ENCODE results near the gene PARN. TPM values are rescaled to one million over a fixed set of nuclear protein-coding genes. Genes with fewer than 3 reads are reported as not detected.

Gene PARN
- total and polyA plus RNA-seq, 2 of the 8 experiments (the other 6 are each of a cell fraction or from before 2014, with no cell fraction given) = 24.5 to 44.6 TPM

- H3K18ac ChIP-seq (ENCODE audit: extremely low read depth, low read length) = no peak overlapping the region
- no peak overlapping the region for H3K27ac ChIP-seq (ENCODE audit: low read depth, low read length)
- H3K56ac ChIP-seq (replicated peaks; ENCODE audit: insufficient read length, low read depth, low read length) = no peak overlapping the region
- H3K27me3 ChIP-seq (replicated peaks in 1 of 4; ENCODE audit: control insufficient read depth in 3 of 4, extremely low read depth in 1 of 4, insufficient read depth in 3 of 4, low read length in 3 of 4) = no peaks in the 10 kb centered on the region
- H3K23ac ChIP-seq (ENCODE audit: insufficient read length) = no peak overlapping the region
- H2AK5ac ChIP-seq (ENCODE audit: low read depth, low read length) = no peak overlapping the region
- no peak overlapping the region for H2AFZ ChIP-seq (ENCODE audit: low read length)
- H3K23me2 ChIP-seq (ENCODE audit: low read depth, low read length) = no peaks in the 10 kb centered on the region
- H2BK20ac ChIP-seq (ENCODE audit: low read length) = no peak overlapping the region
- H3K36me3 ChIP-seq (ENCODE audit: control insufficient read depth in 2 of 4, insufficient read depth in 4 of 4, low read length in 3 of 4) = peaks cover 0 to 2% (median 0%) of the 10 kb centered on the region in 4 experiments; a peak in 1 of 8 replicates
- no peak overlapping the region for H2BK12ac ChIP-seq (ENCODE audit: low read depth, low read length)
- H4K8ac ChIP-seq (ENCODE audit: extremely low read depth, insufficient read depth, low read length) = peak overlapping the region; percentile 51; the same call in 1 of the 2 replicates
- H3K4me3 ChIP-seq (ENCODE audit: extremely low read depth in 1 of 4, insufficient read depth in 2 of 4, low read depth in 3 of 4, low read length in 4 of 4) = no peak overlapping the region
- no peak overlapping the region for H3K4ac ChIP-seq (replicated peaks; ENCODE audit: insufficient read length, low read depth, low read length)
- 73% methylated on average over 9 of the region's 9 CpGs; no CpG with 5 or more reads in 1 of the 2 experiments for WGBS, 2 experiments (ENCODE audit: extremely low coverage in 1 of 2, insufficient coverage in 1 of 2, insufficient read length in 1 of 2, insufficient replicate concordance in 2 of 2, low coverage in 1 of 2, low lambda C conversion rate in 2 of 2, missing lambda C conversion rate in 1 of 2)
- H2BK5ac ChIP-seq (ENCODE audit: low read depth, low read length) = 0 out of 2 replicates have a peak overlapping the region, but pooled peaks have one; percentile 54
- H4K91ac ChIP-seq (replicated peaks; ENCODE audit: insufficient read length, low read length) = no peak overlapping the region
- H3K4me1 ChIP-seq (replicated peaks in 1 of 4; ENCODE audit: control insufficient read depth in 3 of 4, insufficient read depth in 4 of 4, low read length in 3 of 4) = peaks cover 0 to 5% (median 2%) of the 10 kb centered on the region in 4 experiments; a peak in 4 of 7 replicates
- H2BK15ac ChIP-seq (ENCODE audit: low read length) = 0 out of 2 replicates have a peak overlapping the region, but pooled peaks have one; percentile 35
- no peak for TF ChIP-seq TAF1 (IDR thresholded peaks at IDR 0.05; ENCODE audit: low read depth, low read length)
- TF ChIP-seq KDM1A (IDR thresholded peaks at IDR 0.05; ENCODE audit: borderline replicate concordance, low read length) = no peak
- TF ChIP-seq POLR2A (IDR thresholded peaks at IDR 0.05; ENCODE audit: control extremely low read depth in 1 of 2, low read depth in 2 of 2, low read length in 2 of 2) = no peak
- no peak for TF ChIP-seq SUZ12 (IDR thresholded peaks at IDR 0.05; ENCODE audit: low read length)
- TF ChIP-seq JUN (IDR thresholded peaks at IDR 0.05; ENCODE audit: low read depth, low read length) = no peak
- no peak for TF ChIP-seq NRF1 (IDR thresholded peaks at IDR 0.05; ENCODE audit: low read depth, low read length)
- FAIRE-seq (no peak), DNase-seq (ENCODE audit: low read depth in 1 of 2, low spot score in 2 of 2) (no peak)
- H3K79me1 ChIP-seq (ENCODE audit: low read depth, low read length) = no peaks in the 10 kb centered on the region
- ChIA-PET CTCF (ENCODE audit: partially characterized antibody) (interaction anchor here (0.6 to 2.0 kb wide), 7 partner anchors 10 to 274 kb away, joined by 3 to 5 read pairs (median 3); no protein-coding TSS in a partner anchor), POLR2A (ENCODE audit: partially characterized antibody) (interaction anchor here (0.9 kb wide), 1 partner anchor 18 kb away, joined by 4 read pairs; no protein-coding TSS in a partner anchor)
- H4K20me1 ChIP-seq (replicated peaks in 1 of 2; ENCODE audit: control insufficient read depth in 1 of 2, insufficient read depth in 2 of 2, low read length in 2 of 2) = no peaks in the 10 kb centered on the region
- H3K79me2 ChIP-seq (ENCODE audit: control insufficient read depth in 1 of 2, insufficient read depth in 2 of 2, low read length in 2 of 2) = no peaks in the 10 kb centered on the region
- H2BK120ac ChIP-seq (replicated peaks; ENCODE audit: low read depth, low read length) = no peak overlapping the region
- H3K14ac ChIP-seq (ENCODE audit: insufficient read length) = no peak overlapping the region
- H3K9me3 ChIP-seq (ENCODE audit: insufficient read depth in 2 of 2, low read depth in 1 of 2, low read length in 1 of 2) = no peaks in the 10 kb centered on the region
- no peak overlapping the region for H3K9ac ChIP-seq (replicated peaks in 1 of 4; ENCODE audit: extremely low read depth in 1 of 4, low read depth in 3 of 4, low read length in 3 of 4)
- no peak overlapping the region for H3K4me2 ChIP-seq (ENCODE audit: insufficient read depth in 1 of 2, low read depth in 2 of 2, low read length in 2 of 2)
- no peak overlapping the region for H4K5ac ChIP-seq (ENCODE audit: insufficient read length, low read depth, low read length)
Measured at GRCh38 chr16:14564323-14564722, 65.7 kb downstream of the PARN start.
